CD14-positive monocyte (primary cell): ENCODE measurements around the gene CDH23. TPM values are rescaled to one million over a fixed set of nuclear protein-coding genes. Genes with fewer than 3 reads are reported as not detected.

Experiments used
- DNase-seq, 3 donors: peaks; one replicate each; pipeline ENCODE4 v3.0.0-alpha.2; 2011 to 2022
- H2AFZ ChIP-seq: 2 replicates; pipeline ENCODE4 v1.6.0; 2012; ENCODE audit warnings: mild to moderate bottlenecking, low read depth, low read length, inconsistent platforms; ENCODE audit not compliant: insufficient read depth, poor library complexity, severe bottlenecking
- H3K27ac ChIP-seq, 2 donors: 1 replicate in 1 of 2; 2 replicates in 1 of 2; pipeline ENCODE4 v1.5.1; 2012 to 2013; ENCODE audit warnings: low read length in 2 of 2, control low read depth in 1 of 2, inconsistent platforms in 1 of 2, low read depth in 1 of 2, mild to moderate bottlenecking in 1 of 2
- H3K27me3 ChIP-seq, 2 donors: one replicate each; pipeline versions ENCODE4 v1.6.0 to v1.6.1; 2011 to 2013; ENCODE audit warnings: low read length in 2 of 2; ENCODE audit not compliant: control insufficient read depth in 2 of 2, insufficient read depth in 2 of 2
- H3K36me3 ChIP-seq, 2 donors: replicated peaks in 1 of 2; 1 replicate in 1 of 2; 2 replicates in 1 of 2; pipeline versions ENCODE4 v1.5.1 to v1.6.1; 2012 to 2013; ENCODE audit warnings: low read length in 2 of 2, control low read depth in 1 of 2, inconsistent platforms in 1 of 2, mild to moderate bottlenecking in 1 of 2; ENCODE audit not compliant: insufficient read depth in 2 of 2, control insufficient read depth in 1 of 2
- H3K4me1 ChIP-seq, 2 donors: 1 replicate in 1 of 2; 2 replicates in 1 of 2; pipeline versions ENCODE4 v1.5.1 to v1.6.1; 2012 to 2013; ENCODE audit warnings: low read length in 2 of 2, control low read depth in 1 of 2, inconsistent platforms in 1 of 2, mild to moderate bottlenecking in 1 of 2, moderate library complexity in 1 of 2; ENCODE audit not compliant: insufficient read depth in 2 of 2, control insufficient read depth in 1 of 2
- H3K4me2 ChIP-seq: replicated peaks from 2 replicates; pipeline ENCODE3; 2012; ENCODE audit warnings: low read length, moderate library complexity, mild to moderate bottlenecking; ENCODE audit not compliant: poor library complexity, severe bottlenecking; ENCODE audit errors: extremely low read depth
- H3K4me3 ChIP-seq, 3 experiments: fragments of 200-600 bp in 1 of 3; sonication (generic) in 1 of 3; replicated peaks in 1 of 3; 1 replicate in 2 of 3; 2 replicates in 1 of 3; pipeline ENCODE4 v1.5.1; 2011 to 2013; ENCODE audit warnings: low read length in 3 of 3, mild to moderate bottlenecking in 3 of 3, control low read depth in 2 of 3, low read depth in 2 of 3, inconsistent platforms in 1 of 3, moderate library complexity in 1 of 3
- H3K79me2 ChIP-seq: 2 replicates; pipeline ENCODE4 v1.6.0; 2012; ENCODE audit warnings: mild to moderate bottlenecking, control low read depth, inconsistent platforms, low read length, moderate library complexity; ENCODE audit not compliant: insufficient read depth
- H3K9ac ChIP-seq: 2 replicates; pipeline ENCODE4 v1.6.0; 2017; ENCODE audit warnings: low read length, mild to moderate bottlenecking; ENCODE audit not compliant: insufficient read depth, poor library complexity, severe bottlenecking
- H3K9me3 ChIP-seq, 2 donors: replicated peaks in 1 of 2; 1 replicate in 1 of 2; 2 replicates in 1 of 2; pipeline versions ENCODE4 v1.5.1 to v1.6.1; 2012 to 2013; ENCODE audit warnings: low read length in 2 of 2, control low read depth in 1 of 2; ENCODE audit not compliant: control insufficient read depth in 1 of 2, insufficient read depth in 1 of 2
- H4K20me1 ChIP-seq: 2 replicates; pipeline ENCODE4 v1.6.0; 2012; ENCODE audit warnings: mild to moderate bottlenecking, low read length, control low read depth, moderate library complexity; ENCODE audit not compliant: insufficient read depth
- H3K27ac Mint-ChIP-seq, 7 donors: one replicate each; pipeline ENCODE4 v1.8.0; 2020; ENCODE audit warnings: mild to moderate bottlenecking in 7 of 7, mixed read lengths in 7 of 7, moderate library complexity in 6 of 7, inconsistent platforms in 2 of 7
- H3K27me3 Mint-ChIP-seq, 3 donors: one replicate each; pipeline ENCODE4 v1.8.0; 2021 to 2022; ENCODE audit warnings: low read depth in 3 of 3, mild to moderate bottlenecking in 3 of 3, mixed read lengths in 3 of 3, moderate library complexity in 3 of 3, inconsistent platforms in 1 of 3
- H3K36me3 Mint-ChIP-seq, 2 donors: one replicate each; pipeline ENCODE4 v1.8.0; 2020; ENCODE audit warnings: mixed read lengths in 2 of 2, inconsistent platforms in 1 of 2, mild to moderate bottlenecking in 1 of 2
- H3K4me1 Mint-ChIP-seq: one replicate; pipeline ENCODE4 v1.8.0; 2020; ENCODE audit warnings: mild to moderate bottlenecking, mixed read lengths
- H3K4me3 Mint-ChIP-seq, 2 donors: one replicate each; pipeline ENCODE4 v1.8.0; 2020; ENCODE audit warnings: mild to moderate bottlenecking in 2 of 2, mixed read lengths in 2 of 2, moderate library complexity in 1 of 2
- H3K9me3 Mint-ChIP-seq, 7 donors: one replicate each; pipeline ENCODE4 v1.8.0; 2020 to 2022; ENCODE audit warnings: mixed read lengths in 7 of 7, mild to moderate bottlenecking in 6 of 7, moderate library complexity in 6 of 7, inconsistent platforms in 2 of 7
- WGBS: methylation state at CpG from one replicate; pipeline ENCODE4 v1.1.5; 2013; ENCODE audit warnings: missing lambda C conversion rate; ENCODE audit not compliant: insufficient coverage; 5-methylcytosine and 5-hydroxymethylcytosine counted together
- intact Hi-C, 2 donors: fragments of 100-400 bp; cut with micrococcal nuclease; formaldehyde crosslinking; loops; one replicate each; pipeline versions ENCODE4 v1.15.0 to v1.15.1; 2023
- polyA plus RNA-seq, 3 donors: library from polyadenylated mRNA; depleted of rRNA in 1 of 3; unstranded in 2 of 3; stranded (reverse) in 1 of 3; fragments of 300-500 nt in 2 of 3; fragments of >200 nt in 1 of 3; fragmentation: Illumina TruSeq in 2 of 3; gene quantifications; 1 replicate in 2 of 3; 2 replicates in 1 of 3; pipeline ENCODE4 v1.2.3, GENCODE V29; 2012 to 2021
- TF ChIP-seq, protein P1 (sequence below): fragments of 200-600 bp; IDR thresholded peaks from one replicate; pipeline ENCODE4 v1.8.0; 2022; ENCODE audit warnings: antibody characterized with exemption, mild to moderate bottlenecking

CDH23 gene
- polyA plus RNA-seq, 3 donors: 8.2 to 36.2 (median 10.5) TPM

DNA sequence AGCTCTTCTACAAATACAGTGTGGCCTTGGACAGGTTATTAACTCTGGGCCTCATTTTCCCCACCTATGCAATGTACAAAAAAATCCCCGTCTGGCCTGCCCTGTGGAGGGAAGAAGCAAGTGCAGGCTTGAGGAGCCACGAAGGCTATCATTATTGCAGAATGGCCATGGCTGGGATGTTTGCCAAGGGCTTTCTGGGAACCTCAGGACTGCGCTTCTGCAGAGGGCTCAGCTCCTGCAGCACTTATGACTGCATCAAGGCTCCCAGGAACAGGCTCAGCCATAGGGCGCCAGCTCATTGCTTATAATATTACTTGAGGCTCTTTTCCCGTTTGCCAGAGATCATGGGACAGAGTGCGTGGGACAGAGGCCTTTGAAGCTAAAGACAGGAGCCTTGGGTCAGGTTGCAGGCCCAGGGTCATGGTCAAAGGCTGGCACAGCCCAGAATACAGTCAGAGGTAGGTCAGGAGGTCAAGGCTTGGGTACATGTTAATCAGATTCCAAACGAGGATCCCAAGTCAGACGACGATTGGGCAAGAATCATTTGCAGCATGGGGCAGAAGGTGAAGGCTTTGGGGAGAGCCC lies 343.4 kb downstream of the CDH23 start:
- Histone ChIP-seq H3K4me2 (peak overlapping the region; percentile 4), H2AFZ (no peak overlapping the region), H3K79me2 (no peaks in the 10 kb centered on the region), H3K4me3 (peak overlapping the region in 1 of 3 experiments; percentile 11), H3K27ac (no peak overlapping the region), H3K36me3 (peaks cover 4 to 20% of the 10 kb centered on the region in 2 donors), H3K9me3 (peaks cover 0 to 11% of the 10 kb centered on the region in 2 donors), H3K27me3 (no peaks in the 10 kb centered on the region), H3K4me1 (peaks cover 92 to 100% of the 10 kb centered on the region in 2 donors), H4K20me1 (no peaks in the 10 kb centered on the region), H3K9ac (no peak overlapping the region)
- TF ChIP-seq, protein P1, sequence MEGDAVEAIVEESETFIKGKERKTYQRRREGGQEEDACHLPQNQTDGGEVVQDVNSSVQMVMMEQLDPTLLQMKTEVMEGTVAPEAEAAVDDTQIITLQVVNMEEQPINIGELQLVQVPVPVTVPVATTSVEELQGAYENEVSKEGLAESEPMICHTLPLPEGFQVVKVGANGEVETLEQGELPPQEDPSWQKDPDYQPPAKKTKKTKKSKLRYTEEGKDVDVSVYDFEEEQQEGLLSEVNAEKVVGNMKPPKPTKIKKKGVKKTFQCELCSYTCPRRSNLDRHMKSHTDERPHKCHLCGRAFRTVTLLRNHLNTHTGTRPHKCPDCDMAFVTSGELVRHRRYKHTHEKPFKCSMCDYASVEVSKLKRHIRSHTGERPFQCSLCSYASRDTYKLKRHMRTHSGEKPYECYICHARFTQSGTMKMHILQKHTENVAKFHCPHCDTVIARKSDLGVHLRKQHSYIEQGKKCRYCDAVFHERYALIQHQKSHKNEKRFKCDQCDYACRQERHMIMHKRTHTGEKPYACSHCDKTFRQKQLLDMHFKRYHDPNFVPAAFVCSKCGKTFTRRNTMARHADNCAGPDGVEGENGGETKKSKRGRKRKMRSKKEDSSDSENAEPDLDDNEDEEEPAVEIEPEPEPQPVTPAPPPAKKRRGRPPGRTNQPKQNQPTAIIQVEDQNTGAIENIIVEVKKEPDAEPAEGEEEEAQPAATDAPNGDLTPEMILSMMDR: no peak
- no peak for DNase-seq
- peaks cover 99% of the 10 kb centered on the region for H3K4me1 Mint-ChIP-seq
- intact Hi-C loops: no loop called here
- peak overlapping the region in 1 of 2 donors; percentile 19 for H3K4me3 Mint-ChIP-seq
- peaks cover 0 to 9% (median 7%) of the 10 kb centered on the region in 7 donors for H3K9me3 Mint-ChIP-seq
- peaks cover 0 to 6% (median 4%) of the 10 kb centered on the region in 3 donors for H3K27me3 Mint-ChIP-seq
- H3K27ac Mint-ChIP-seq: peak overlapping the region in 5 of 7 donors; percentile 1 to 71 (median 53)
- WGBS: 39% methylated on average over 8 of the region's 9 CpGs
- peaks cover 41 to 54% of the 10 kb centered on the region in 2 donors for H3K36me3 Mint-ChIP-seq

DNA sequence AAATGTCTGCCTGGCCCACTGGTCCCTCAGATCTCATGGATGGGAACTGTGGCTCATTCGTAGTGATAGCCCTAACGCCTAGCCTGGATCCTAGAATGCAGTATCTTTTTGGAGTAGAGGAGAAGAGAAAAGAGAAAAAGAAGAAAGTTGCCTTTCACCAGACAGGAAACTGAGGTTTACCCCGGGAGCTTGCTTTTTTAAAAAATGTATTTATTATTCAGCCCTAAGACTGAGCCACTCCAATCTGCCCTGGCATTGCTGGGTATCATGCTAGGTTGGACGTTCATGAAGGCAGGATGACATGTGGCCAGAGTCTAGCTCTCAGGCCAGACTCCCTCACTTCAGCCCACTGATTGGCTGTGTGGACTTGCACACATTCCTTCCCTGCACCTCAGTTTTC lies 344.3 kb downstream of the CDH23 start:
- Mint-ChIP-seq H3K4me1 (peaks cover 99% of the 10 kb centered on the region), H3K4me3 (peak overlapping the region in 1 of 2 donors; percentile 67), H3K27me3 (peaks cover 0 to 6% (median 4%) of the 10 kb centered on the region in 3 donors), H3K9me3 (peaks cover 0 to 9% (median 7%) of the 10 kb centered on the region in 7 donors), H3K27ac (peak overlapping the region in 1 of 7 donors; percentile 18), H3K36me3 (peaks cover 44 to 56% of the 10 kb centered on the region in 2 donors)
- peaks cover 92 to 100% of the 10 kb centered on the region in 2 donors for H3K4me1 ChIP-seq
- no peak overlapping the region for H3K4me3 ChIP-seq
- H3K9me3 ChIP-seq: peaks cover 0 to 11% of the 10 kb centered on the region in 2 donors
- TF ChIP-seq, protein P1: no peak
- H3K27me3 ChIP-seq: no peaks in the 10 kb centered on the region
- DNase-seq: no peak
- H2AFZ ChIP-seq: no peak overlapping the region
- 60% methylated on average over 2 of the region's 4 CpGs for WGBS
- H3K27ac ChIP-seq: no peak overlapping the region
- H4K20me1 ChIP-seq: no peaks in the 10 kb centered on the region
- no peak overlapping the region for H3K9ac ChIP-seq
- peaks cover 4 to 20% of the 10 kb centered on the region in 2 donors for H3K36me3 ChIP-seq
- H3K79me2 ChIP-seq: no peaks in the 10 kb centered on the region
- H3K4me2 ChIP-seq: no peak overlapping the region
- intact Hi-C loops: no loop called here
